Measurements from ENCODE around the gene CASQ2. TPM values are rescaled to one million over a fixed set of nuclear protein-coding genes. Genes with fewer than 3 reads are reported as not detected.

The CASQ2 gene
- polyA plus RNA-seq, 1 donor (not counting 4 experiments of a cell fraction or from before 2014, with no cell fraction given) = 0.04 TPM

DNA sequence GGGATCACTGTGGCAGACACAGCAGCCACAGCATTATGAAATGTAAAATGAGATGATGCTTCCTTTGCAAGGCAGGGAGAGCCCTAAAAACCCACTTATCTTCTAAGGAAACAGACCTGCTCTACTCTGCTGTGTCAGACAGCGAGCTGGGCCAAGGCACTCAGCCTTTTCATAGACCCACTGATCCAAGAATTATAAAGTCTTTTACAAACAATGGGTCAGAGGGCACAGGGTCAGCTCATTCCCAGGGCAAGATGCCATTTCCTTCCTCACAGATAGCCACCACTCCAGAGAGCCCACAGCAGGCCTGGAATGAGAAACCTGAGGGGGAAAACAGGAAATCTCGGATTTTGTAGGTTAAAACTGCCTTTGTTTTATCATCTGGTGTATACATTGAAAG, 42.9 kb downstream of the CASQ2 start:
- Histone ChIP-seq H3K4me2 (ENCODE audit: control insufficient read depth, extremely low read depth, insufficient read depth, low read depth, low read length) (no peak overlapping the region), H3K4me1 (ENCODE audit: control insufficient read depth, extremely low read depth, insufficient read depth, low read length) (no peaks in the 10 kb centered on the region), H3K79me2 (ENCODE audit: control insufficient read depth, insufficient read depth, low read length) (no peaks in the 10 kb centered on the region), H3K27ac (ENCODE audit: control insufficient read depth, insufficient read depth, low read length) (no peak overlapping the region), H2AFZ (ENCODE audit: control insufficient read depth, low read length) (no peak overlapping the region), H3K9me1 (ENCODE audit: control insufficient read depth, extremely low read depth, insufficient read depth, low read length) (no peaks in the 10 kb centered on the region), H3K9me3 (ENCODE audit: control insufficient read depth, low read depth, low read length) (no peaks in the 10 kb centered on the region), H3K9ac (ENCODE audit: control insufficient read depth, extremely low read depth, insufficient read depth, low read length) (no peak overlapping the region), H3K36me3 (ENCODE audit: control insufficient read depth in 2 of 2, extremely low read depth in 1 of 2, insufficient read depth in 2 of 2, low read length in 2 of 2) (no peaks in the 10 kb centered on the region), H3K27me3 (ENCODE audit: control insufficient read depth, extremely low read depth, insufficient read depth, low read length) (no peaks in the 10 kb centered on the region), H4K20me1 (ENCODE audit: control insufficient read depth, extremely low read depth, insufficient read depth, low read length) (no peaks in the 10 kb centered on the region), H3K4me3 (ENCODE audit: control insufficient read depth in 2 of 3, extremely low read depth in 1 of 3, insufficient read depth in 2 of 3, low read depth in 1 of 3, low read length in 3 of 3) (no peak overlapping the region)
- DNase-seq (ENCODE audit: low read depth, low spot score) = no peak
- TF ChIP-seq EZH2 (IDR thresholded peaks at IDR 0.05; ENCODE audit: low read length) = no peak
- TF ChIP-seq, protein P1, sequence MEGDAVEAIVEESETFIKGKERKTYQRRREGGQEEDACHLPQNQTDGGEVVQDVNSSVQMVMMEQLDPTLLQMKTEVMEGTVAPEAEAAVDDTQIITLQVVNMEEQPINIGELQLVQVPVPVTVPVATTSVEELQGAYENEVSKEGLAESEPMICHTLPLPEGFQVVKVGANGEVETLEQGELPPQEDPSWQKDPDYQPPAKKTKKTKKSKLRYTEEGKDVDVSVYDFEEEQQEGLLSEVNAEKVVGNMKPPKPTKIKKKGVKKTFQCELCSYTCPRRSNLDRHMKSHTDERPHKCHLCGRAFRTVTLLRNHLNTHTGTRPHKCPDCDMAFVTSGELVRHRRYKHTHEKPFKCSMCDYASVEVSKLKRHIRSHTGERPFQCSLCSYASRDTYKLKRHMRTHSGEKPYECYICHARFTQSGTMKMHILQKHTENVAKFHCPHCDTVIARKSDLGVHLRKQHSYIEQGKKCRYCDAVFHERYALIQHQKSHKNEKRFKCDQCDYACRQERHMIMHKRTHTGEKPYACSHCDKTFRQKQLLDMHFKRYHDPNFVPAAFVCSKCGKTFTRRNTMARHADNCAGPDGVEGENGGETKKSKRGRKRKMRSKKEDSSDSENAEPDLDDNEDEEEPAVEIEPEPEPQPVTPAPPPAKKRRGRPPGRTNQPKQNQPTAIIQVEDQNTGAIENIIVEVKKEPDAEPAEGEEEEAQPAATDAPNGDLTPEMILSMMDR (optimal IDR thresholded peaks at IDR 0.05 in 1 of 3, IDR thresholded peaks at IDR 0.05 in 1 of 3, conservative IDR thresholded peaks at IDR 0.05 in 1 of 3; ENCODE audit: extremely low read depth in 1 of 3, insufficient read depth in 2 of 3, low read length in 3 of 3) = no peak
- dilution Hi-C loops (cut with MboI; ENCODE audit: extremely low pct_ligation_motif_present, low sequenced_read_pairs) = no loop called here
- no peak for FAIRE-seq

GRCh38 chr1:115723756-115724155, 44.8 kb downstream of the CASQ2 start:
- Histone ChIP-seq H3K9me1 (ENCODE audit: control insufficient read depth, extremely low read depth, insufficient read depth, low read length) (no peaks in the 10 kb centered on the region), H2AFZ (ENCODE audit: control insufficient read depth, low read length) (no peak overlapping the region), H3K4me1 (ENCODE audit: control insufficient read depth, extremely low read depth, insufficient read depth, low read length) (no peaks in the 10 kb centered on the region), H3K79me2 (ENCODE audit: control insufficient read depth, insufficient read depth, low read length) (no peaks in the 10 kb centered on the region), H3K36me3 (ENCODE audit: control insufficient read depth in 2 of 2, extremely low read depth in 1 of 2, insufficient read depth in 2 of 2, low read length in 2 of 2) (no peaks in the 10 kb centered on the region), H3K27ac (ENCODE audit: control insufficient read depth, insufficient read depth, low read length) (no peak overlapping the region), H3K9ac (ENCODE audit: control insufficient read depth, extremely low read depth, insufficient read depth, low read length) (no peak overlapping the region), H3K4me3 (ENCODE audit: control insufficient read depth in 2 of 3, extremely low read depth in 1 of 3, insufficient read depth in 2 of 3, low read depth in 1 of 3, low read length in 3 of 3) (no peak overlapping the region), H4K20me1 (ENCODE audit: control insufficient read depth, extremely low read depth, insufficient read depth, low read length) (no peaks in the 10 kb centered on the region), H3K9me3 (ENCODE audit: control insufficient read depth, low read depth, low read length) (no peaks in the 10 kb centered on the region), H3K4me2 (ENCODE audit: control insufficient read depth, extremely low read depth, insufficient read depth, low read depth, low read length) (no peak overlapping the region), H3K27me3 (ENCODE audit: control insufficient read depth, extremely low read depth, insufficient read depth, low read length) (no peaks in the 10 kb centered on the region)
- dilution Hi-C loops (cut with MboI; ENCODE audit: extremely low pct_ligation_motif_present, low sequenced_read_pairs) = no loop called here
- DNase-seq (ENCODE audit: low read depth, low spot score) (no peak), FAIRE-seq (no peak)
- TF ChIP-seq, protein P1 (optimal IDR thresholded peaks at IDR 0.05 in 1 of 3, IDR thresholded peaks at IDR 0.05 in 1 of 3, conservative IDR thresholded peaks at IDR 0.05 in 1 of 3; ENCODE audit: extremely low read depth in 1 of 3, insufficient read depth in 2 of 3, low read length in 3 of 3) = no peak
- no peak for TF ChIP-seq EZH2 (IDR thresholded peaks at IDR 0.05; ENCODE audit: low read length)
